NCI-H2029 (cell line): ENCODE results near the gene IGFBP7.

Source experiments
- DNase-seq: peaks from one replicate; lab custom pipeline; 2025; lab: John Stamatoyannopoulos, UW

IGFBP7 gene

DNA sequence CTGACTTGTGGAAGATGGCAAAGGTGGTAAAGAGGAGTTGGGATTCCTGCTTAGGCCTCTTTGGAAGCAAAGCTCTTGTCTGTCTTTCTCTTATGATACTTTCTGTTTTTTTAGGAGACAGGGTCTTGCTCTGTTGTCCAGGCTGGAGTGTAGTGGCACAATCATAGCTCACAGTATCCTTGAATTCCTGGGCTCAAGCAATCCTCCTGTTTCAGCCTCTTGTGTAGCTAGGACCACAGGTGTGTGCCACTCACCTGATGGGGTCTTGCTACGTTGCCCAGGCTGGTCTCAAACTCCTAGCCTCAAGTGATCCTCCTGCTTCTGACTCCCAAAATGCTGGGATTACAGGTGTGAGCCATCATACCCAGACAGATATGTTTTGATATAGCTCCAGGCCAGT, 19.3 kb upstream of the IGFBP7 start:
- no peak for DNase-seq

DNA sequence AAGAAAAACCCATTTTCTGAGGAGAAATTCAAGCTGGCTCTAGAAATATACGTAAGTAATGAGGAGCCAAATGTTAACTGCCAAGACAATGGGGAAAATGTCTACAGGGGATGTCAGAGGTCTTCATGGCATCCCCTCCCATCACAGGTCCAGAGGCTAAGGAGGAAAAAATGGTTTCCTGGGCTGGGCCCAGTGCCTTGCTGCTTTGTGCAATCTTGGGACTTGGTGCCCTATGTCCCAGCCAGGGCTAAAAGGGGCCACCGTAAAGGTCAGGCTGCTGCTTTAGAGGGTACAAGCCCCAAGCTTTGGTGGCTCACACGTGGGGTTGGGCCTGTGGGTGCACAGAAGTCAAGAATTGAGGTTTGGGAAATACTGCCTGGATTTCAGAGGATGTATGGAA, 17.2 kb upstream of the IGFBP7 start:
- no peak for DNase-seq

DNA sequence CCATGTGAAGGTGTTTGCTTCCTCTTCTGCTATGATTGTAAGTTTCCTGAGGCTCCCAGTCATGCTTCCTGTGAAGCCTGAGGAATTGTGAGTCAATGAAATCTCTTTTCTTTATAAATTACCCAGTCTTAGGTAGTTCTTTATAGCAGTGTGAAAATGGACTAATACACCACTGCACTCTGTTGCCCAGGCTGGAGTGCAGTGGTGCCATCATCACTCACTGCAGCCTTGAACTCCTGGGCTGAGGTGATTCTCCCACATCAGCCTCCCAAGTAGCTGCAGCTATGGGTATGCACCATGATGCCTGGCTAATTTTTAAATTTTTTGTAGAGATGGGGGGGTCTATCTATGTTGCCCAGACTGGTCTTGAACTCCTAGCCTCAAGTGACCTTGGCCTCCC, 15.8 kb upstream of the IGFBP7 start:
- DNase-seq, result no peak

DNA sequence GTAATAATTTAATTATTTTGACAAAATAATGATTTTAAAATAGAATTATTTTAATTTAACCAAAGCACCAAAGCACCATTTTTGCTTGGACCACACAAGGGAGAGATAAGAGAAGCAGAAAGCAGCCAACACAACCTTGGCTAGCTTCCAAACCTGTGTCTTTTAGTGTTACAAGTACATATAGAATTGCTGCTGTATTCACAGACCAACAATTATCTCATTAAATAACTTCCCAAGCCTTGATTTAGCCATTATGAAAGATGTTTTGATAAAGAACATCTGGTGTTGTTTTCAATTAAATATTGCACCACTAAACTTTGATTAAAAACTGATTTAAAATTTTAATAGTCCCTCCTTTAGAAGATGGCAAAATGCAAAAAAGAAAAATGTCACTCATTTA, 14.0 kb upstream of the IGFBP7 start:
- no peak for DNase-seq

DNA sequence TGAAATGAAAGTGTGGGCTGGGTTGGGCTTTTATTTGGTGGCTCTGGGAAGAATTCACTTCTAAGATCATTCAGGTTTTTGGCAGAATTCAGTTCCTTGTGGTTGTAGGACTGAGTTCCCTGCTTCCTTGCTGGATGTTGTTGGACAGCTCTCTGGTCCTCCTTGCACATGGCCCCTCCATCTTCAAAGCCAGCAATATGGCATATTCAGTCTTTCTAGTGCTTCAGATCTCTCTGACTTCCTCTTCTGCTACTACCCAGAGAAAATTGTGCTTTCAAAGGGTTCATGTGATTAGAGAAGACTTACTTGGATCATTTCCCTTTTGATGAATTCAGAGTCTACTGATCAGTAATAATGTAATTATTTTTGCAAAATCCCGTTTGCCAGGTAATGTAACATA, 12.8 kb upstream of the IGFBP7 start:
- no peak for DNase-seq

DNA sequence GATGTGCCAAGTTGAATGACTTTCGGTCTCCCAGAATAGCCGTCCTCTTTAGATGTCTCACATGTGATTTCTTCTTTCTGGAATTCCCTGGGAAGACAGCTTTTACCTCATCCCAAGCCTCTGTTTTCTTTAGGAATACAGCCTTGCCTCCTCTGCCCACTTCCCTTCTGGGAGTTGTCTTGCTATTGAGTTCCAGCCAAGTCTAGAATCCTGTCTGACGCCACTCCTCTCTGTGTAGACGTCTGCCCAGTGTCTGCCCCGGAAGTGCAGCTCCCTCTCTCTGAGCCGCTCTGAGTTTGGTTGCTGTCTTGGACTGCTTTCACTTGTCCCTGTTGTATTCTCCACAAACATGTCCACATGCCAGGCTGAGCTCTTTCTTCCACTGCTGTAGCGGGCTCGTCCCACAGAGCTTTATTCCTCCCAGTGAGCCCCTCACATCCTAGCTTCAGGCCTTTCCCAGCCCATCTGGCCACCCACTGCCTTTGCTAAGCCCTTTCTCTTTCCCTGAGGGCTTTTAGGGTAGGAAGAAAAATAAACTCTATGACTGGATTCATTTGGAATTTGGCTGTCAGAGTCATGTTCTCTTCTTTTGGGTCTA, 9.0 kb upstream of the IGFBP7 start:
- DNase-seq, result no peak

DNA sequence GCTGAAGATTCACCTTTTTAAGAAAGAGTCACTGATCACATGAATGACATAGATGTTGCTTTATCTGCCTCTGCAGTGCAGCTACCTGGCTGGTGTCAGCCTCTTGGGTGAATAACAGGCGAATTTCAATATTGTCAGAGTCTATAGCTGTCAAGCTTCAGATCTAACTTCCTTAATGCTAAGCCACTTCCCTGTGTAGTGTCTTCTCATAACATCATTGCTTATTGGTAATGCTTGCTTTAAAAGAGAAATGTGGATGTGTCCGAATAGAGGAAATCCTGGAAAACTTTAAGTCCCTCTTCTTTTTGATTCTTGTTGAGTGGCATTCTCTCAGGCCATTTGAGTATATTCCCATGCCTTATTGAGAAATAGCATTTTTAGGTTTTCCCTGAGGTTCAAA, 7.3 kb upstream of the IGFBP7 start:
- no peak for DNase-seq

DNA sequence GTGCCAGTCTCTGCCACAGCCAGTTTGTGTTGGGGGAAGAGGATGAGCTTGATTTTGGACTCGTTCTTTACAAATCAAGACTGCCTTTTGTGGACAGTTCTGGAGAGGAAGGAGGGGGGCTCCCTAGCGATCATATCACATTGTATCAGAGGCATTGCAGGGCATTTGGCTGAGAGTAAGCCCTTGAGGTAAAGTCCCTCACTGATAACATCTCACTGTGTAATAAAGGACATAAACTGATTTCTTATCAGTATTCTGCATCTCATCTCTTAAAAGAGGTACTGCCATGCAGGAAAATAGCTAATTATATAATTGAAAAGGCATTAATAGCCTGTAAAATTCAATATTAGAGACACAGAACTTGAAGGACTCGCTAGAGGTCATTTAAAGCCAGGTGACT, 6.1 kb upstream of the IGFBP7 start:
- DNase-seq, result no peak

DNA sequence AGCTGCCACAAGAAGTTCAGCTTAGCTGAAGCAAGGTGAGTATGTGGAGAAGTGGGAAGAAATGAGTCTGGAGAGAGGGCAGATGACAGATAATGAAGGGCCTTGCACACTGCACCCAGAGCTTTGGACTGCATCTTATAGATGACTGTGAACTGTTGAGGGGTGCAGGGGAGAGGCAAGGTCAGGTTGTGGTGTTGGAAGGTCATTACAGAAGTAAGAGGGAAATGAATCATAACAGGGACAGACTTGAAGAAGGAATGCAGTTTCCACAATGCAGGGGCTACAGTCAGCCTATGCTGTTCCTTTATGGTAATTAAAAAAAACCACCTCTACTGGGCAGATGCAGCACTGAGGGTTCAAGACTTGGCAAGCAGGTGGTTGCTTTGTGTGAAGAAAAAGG, 4.8 kb upstream of the IGFBP7 start:
- no peak for DNase-seq

DNA sequence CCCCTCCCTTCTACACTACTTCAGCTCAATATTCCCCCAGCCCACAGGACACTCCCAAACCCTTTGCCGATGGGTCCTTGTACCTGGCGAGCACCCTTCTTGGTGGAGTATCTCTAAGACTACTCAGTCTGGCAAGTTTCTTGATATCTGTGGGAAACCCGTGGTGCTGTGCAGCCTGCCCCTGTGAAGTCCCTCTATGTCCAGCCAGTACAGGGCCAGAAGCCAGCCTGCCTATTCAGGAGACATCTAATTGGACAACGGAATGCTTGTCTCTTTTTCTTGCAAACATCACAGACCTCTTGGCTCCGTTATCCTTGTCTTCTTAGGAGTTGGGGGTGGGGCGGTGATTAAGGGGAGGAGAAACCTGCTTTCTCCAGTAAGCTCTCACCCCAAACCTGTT, 3.7 kb upstream of the IGFBP7 start:
- no peak for DNase-seq

DNA sequence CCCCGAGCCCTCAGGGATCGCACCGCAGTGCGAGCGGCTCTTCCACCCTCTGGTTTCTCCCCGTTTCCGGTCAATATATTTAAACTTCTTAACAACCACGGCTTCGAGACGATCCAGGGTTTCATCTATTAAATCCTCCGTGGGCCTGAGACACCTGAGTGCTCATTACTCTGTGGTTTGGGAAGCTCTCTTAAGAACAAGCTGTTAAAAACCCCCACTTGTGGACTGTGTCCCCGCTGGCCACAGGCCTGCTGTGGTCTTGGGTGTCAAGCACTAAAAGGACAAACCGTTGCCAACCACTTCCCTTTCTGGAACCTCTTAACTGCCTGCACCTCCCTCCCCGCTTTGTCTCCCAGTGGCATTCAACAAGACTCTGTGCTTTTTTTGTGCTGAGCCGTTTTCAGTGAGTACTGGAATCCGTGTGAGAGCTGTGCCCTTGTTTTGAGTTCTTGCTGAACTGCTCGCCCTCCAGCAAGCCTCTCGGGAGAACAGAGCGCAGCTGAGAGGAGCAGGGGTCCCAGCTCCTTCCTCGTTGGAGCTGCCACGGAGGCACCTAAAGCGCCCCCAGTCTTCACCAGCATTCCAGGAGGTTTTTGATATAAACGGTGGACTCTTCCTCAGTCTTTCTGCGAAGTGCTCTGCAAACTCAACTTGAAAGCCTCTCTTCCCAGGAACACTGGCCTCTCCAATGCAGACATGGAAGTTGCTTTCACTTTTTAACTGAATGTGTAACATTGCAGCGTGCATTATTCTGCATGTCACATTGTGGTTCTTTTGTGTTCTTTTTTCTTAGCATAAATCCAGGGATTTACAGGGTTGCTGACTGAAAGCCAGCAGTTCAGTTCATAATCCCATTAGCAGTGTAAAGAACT, 691 bp upstream of the IGFBP7 start:
- DNase-seq, result no peak

DNA sequence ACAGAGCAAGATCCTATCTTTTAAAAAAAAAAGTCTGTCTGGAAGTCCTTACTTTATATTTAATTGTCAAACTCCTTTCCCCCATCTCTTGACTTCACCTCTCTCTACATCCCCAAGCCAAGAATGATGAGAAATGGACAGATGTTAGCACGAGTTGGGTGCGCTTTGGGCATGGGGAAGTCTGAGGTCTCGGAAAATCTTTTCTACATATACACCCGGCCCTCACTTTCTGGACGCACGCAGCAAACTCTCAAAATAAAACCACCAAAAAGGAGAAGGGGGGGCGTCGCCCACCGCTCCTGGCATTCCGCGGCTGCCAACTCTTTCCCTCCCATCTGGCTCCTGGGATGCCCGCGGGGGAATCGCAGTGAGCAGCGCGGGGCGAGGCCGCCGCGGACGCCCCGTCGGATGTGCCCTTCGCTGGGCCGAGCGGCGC, 756 bp downstream of the IGFBP7 start:
- no peak for DNase-seq

DNA sequence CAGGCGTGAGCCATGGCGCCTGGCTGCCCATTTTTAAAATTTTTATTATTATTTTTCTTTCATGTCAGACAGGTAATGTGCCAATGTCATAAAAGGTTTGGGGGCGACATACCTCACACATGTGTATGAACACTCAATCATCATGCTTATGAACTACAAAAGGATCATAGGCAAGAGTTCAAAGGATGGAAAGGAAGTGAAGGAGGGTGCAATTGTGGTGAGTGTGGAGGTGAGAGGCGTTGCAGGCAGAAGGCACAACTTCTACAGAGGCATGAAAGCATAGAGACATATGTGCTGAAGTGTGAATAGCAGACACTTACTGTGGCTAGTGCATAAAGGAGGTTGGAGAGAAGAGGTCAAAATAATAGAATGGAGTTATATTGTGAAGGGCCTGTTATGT, 4.0 kb downstream of the IGFBP7 start:
- DNase-seq, result no peak

DNA sequence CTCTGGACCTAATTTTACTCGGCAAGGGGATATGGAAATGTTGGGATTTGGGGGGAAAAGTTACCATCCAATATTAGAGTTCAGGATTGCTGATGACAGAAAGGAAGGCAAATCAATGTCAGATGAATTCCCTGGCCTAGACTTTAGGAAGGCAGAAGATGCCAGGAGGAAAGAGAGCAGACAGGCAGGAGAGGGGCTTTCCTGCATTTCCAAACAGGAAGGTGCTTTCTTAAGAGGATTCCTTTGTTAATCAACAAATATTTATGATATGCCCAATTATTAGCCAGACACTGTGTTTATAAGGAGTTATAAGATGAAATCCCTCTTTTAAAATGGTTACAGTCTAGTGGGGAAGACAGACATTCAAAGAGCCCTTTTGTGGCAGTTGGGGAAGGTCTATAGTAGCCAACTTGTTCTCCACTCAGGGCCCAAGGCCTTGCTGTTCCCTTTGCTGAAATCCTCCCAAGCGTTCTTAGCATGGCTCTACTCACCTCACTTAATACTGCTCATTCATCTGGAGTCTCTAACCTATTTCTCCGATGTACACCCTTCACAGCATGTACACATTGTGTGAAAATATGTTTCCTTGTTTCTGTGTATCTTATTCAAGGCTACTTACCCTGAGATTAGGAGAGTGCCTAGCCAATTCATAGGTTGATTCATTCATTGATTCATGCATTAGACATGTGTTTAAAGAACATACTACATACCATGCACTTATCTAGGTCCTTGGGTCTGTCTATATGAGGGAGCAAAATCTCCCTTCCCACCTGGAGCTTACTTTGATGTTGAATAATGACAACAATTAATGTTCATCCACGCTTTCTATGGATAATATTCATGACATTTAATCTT, 5.3 kb downstream of the IGFBP7 start:
- DNase-seq, result no peak

DNA sequence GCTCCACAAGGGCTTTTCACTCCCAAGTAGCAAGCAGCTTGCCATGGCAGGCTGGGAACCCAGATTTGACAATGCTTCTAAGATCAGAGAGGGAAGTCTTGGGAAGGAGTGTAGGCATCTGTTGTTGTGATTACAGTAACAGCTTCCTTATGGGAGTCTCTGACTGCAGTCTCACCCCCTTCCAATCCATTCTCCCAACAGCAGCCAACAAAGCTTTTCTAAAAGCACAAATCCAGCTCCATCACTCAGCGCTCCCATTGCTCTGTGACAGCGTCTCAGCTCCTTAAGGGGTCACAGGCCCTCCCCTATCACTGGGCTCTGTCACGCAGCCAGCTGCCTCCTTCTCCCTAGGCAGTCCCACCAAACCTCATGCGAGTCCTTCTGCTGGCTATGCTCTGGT, 7.1 kb downstream of the IGFBP7 start:
- no peak for DNase-seq

DNA sequence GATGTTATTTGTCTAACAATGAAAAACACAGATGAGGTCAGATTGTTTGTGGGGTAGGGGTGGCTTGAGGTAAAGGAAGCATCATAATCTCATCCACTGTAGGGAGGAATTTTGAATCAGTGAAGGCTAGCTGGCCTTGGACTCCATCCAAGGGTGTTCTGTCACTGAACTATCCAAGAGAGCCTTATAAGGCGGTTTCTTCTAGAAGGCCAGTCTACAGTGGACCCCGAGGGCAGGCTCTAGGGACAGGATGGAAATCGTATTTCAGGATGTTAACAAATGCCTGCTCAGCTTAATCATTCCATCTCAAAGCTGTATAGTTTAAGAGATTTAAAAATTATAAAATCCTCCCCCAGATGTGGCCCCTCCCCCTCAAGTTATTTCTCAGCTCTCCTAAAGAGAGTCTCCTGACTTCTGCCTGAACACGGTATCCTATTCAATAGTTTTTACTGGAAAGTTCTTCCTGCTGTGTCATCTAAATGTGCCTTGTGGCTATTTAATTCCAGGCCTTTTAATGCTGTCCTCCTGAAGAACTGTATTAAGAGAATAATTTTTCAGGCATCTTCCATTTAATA, 8.0 kb downstream of the IGFBP7 start:
- no peak for DNase-seq

DNA sequence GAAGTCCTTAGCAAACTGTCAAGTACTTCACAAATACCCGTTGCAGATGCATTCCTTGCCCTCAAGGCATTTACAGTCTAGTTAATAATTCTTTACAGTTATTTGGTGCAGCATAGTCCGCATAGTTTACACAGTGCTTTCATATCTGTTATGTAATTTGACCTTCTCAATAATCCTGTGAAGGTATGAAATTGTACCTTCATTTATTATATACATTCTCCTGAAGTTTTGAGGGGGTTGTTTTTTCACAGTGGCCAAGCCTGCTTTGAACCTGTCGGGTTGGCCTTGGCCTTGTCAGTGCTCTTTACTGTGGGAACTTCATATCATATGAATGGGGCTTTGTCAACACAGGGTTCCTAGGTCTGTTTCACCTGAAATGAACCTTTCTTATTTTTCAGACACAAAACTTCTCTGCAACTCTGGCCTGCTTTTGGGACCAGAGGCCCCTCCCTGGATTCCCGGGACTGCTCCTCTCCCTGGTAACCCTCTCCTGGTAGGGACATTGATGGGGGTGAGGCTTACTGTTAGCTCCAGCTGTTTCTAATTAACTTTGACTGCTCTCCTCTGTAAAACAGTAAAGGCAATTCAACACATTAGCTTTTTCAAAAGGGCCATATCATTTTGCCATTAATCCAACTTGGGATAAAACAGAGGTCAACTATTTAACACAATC, 9.1 kb downstream of the IGFBP7 start:
- DNase-seq, result no peak

DNA sequence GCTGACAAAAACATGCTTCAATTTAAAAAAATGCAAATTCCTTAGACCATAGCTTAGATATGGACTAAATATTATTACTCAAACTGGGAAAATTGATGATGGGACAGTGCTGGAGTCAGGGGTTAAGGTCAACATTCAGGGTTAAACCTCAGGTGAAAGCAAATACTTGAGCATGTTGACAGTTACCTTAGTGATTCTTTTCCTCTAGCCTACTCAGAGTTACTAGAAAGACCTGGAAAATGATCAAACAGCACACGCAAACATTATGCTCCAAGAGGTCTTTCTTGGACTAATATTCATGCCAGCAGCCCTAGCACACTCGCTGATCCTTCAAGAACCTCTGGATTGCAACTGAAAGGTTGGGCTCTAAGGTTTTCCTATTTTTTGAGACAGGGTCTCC, 10.8 kb downstream of the IGFBP7 start:
- DNase-seq, result no peak

DNA sequence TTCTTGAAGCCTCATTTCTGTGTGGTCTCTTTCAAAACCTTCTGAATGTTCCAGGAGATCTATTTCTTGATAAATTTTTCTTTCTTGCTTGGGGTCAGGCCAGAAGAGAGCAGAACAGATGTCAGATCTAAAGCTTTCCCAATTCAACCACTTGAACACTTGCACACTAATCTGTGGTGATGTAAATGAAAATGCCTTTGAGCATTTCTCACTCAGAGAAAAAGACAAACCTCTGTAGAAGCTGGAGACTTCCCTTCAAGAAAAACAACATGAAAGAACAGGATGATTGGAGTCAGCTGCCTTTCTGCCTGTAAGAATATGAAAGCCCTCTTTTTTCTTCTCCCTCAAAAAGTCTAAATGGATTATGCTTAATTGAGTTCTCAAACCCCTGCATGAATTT, 11.2 kb downstream of the IGFBP7 start:
- DNase-seq, result no peak

DNA sequence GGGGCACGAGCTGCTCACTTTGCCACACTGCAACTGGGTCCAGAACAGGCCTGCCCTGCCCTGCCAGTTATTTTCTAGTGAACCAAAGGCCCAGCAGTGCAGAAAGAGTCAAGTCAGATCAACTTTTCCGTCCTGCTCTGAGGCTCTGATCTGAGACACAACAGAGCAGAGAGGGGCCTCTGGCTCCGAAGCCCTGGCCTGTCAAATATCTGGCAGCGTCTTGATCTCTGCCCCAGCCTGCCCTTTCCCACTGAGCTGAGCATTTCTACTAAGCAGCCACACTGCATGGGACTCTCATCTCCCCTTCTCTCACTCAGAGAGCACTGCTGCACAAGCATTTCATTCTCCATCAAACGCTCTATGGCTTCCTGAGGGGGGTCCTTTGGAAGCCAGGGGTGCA, 11.8 kb downstream of the IGFBP7 start:
- DNase-seq, result no peak

DNA sequence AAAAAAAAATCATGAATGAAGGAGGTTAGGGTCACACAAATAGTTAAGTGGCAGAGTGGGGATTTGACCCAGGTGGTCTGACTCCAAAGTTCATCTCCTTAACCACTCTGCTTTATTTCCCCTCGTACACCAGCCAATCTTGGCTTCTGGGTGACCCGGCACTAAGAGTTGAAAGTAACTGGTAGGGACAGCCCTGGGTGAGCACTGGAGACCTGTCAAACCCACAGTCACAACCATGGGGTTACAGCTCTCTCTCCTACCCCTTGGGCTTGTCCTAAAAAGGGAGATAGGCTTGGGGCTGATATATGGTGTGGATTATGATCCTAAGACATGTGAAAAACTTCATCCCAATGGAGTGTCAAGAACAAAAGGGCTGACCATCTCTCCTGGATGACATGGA, 12.5 kb downstream of the IGFBP7 start:
- no peak for DNase-seq

DNA sequence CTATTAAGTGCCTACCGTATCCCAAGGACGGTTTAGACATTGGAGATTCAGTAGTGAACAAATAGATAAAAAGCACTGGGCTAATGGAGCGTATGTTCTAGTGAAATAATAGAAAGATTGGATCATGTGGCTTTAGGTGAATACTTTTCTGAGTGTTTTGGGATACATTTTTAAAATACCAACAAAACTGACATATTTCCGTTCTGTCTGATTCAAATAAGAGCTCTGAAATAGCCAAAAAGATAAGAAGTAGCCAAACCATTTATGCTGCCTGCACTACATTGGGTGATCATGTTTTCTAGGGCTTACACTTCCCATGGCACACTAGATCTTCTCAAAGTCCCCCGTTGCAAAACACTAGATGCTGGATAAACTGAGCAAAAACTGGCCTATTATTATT, 14.2 kb downstream of the IGFBP7 start:
- DNase-seq, result no peak
